Sigmoid colon (tissue), 7 donors: ENCODE results near the gene GREB1. TPM values are rescaled to one million over a fixed set of nuclear protein-coding genes. Genes with fewer than 3 reads are reported as not detected.

Source experiments
- DNase-seq: peaks from one replicate; pipeline ENCODE4 v3.0.0-alpha.2; 2019
- H3K27ac ChIP-seq, 4 donors: fragments of 200-600 bp; sonication (generic); one replicate each; pipeline ENCODE4 v1.5.1; 2016 to 2019; ENCODE audit warnings: mild to moderate bottlenecking in 1 of 4
- H3K27me3 ChIP-seq, 3 donors: fragments of 200-600 bp; sonication (generic); one replicate each; pipeline ENCODE4 v1.5.1; 2019; ENCODE audit warnings: mild to moderate bottlenecking in 1 of 3
- H3K36me3 ChIP-seq, 4 donors: fragments of 200-600 bp; sonication (generic); one replicate each; pipeline ENCODE4 v1.5.1; 2016 to 2019
- H3K4me1 ChIP-seq, 4 donors: fragments of 200-600 bp; sonication (generic); one replicate each; pipeline ENCODE4 v1.5.1; 2017 to 2019
- H3K4me3 ChIP-seq, 4 donors: fragments of 200-600 bp; sonication (generic); one replicate each; pipeline ENCODE4 v1.5.1; 2017 to 2019; ENCODE audit warnings: mild to moderate bottlenecking in 2 of 4, moderate library complexity in 1 of 4
- H3K9me3 ChIP-seq, 4 donors: fragments of 200-600 bp in 3 of 4; sonication (generic) in 3 of 4; one replicate each; pipeline versions ENCODE4 v1.5.1 to v1.6.1; 2013 to 2019
- CTCF ChIP-seq, 4 experiments: fragments of 450-650 bp in 3 of 4; fragments of 200-600 bp in 1 of 4; IDR thresholded peaks; one replicate each; pipeline ENCODE4 v1.5.1; 2016 to 2019; ENCODE audit warnings: antibody characterized with exemption in 4 of 4, mild to moderate bottlenecking in 3 of 4, moderate library complexity in 2 of 4
- EP300 ChIP-seq, 4 donors: sonication (generic); formaldehyde crosslinking; IDR thresholded peaks; one replicate each; pipeline ENCODE4 v1.6.1; 2017; ENCODE audit warnings: antibody characterized with exemption in 4 of 4
- POLR2A ChIP-seq, 2 donors: fragments of 450-650 bp; IDR thresholded peaks; one replicate each; pipeline ENCODE4 v1.6.1; 2016; ENCODE audit warnings: antibody characterized with exemption in 2 of 2, mild to moderate bottlenecking in 2 of 2, moderate library complexity in 2 of 2
- POLR2AphosphoS5 ChIP-seq, 4 donors: sonication (generic); formaldehyde crosslinking; IDR thresholded peaks; one replicate each; pipeline ENCODE4 v1.6.1; 2017; ENCODE audit warnings: antibody characterized with exemption in 4 of 4
- WGBS, 2 donors: extraction: QIAGEN DNeasy Blood & Tissue Kit; methylation state at CpG; one replicate each; pipeline ENCODE4 v1.1.7; 2013; 5-methylcytosine and 5-hydroxymethylcytosine counted together
- intact Hi-C: fragments of 100-400 bp; cut with DNase I; formaldehyde crosslinking; loops from one replicate; pipeline ENCODE4 v1.15.1; 2023
- polyA plus RNA-seq, 3 donors: library from polyadenylated mRNA; stranded (reverse); fragments of 200-250 nt; gene quantifications; one replicate each; pipeline ENCODE4 v1.2.3, GENCODE V29; 2013
- total RNA-seq, 4 donors: library from RNA; depleted of rRNA; stranded (reverse); fragments of >200 nt; gene quantifications; one replicate each; pipeline ENCODE4 v1.1.0, GENCODE V29; 2016
- donor health status: healthy with polysubstance abuse.
- donor health status: Bipolar disorder and iron deficiency.
- donor health status: healthy.

The GREB1 gene
- total and polyA plus RNA-seq, 7 donors: 0.28 to 2.5 (median 1.1) TPM; not detected in 1

- Histone ChIP-seq H3K4me3 (no peak overlapping the region), H3K36me3 (no peaks in the 10 kb centered on the region), H3K27me3 (no peaks in the 10 kb centered on the region), H3K9me3 (no peaks in the 10 kb centered on the region), H3K27ac (peak overlapping the region in 2 of 4 donors; percentile 38 to 57), H3K4me1 (peaks cover 0 to 18% (median 0%) of the 10 kb centered on the region in 4 donors)
- intact Hi-C loops: no loop called here
- WGBS, 2 donors: 87 to 90% methylated on average over 10 of the region's 10 CpGs
- DNase-seq: peak; percentile 62
- TF ChIP-seq POLR2AphosphoS5 (IDR thresholded peaks at IDR 0.05) (peak in 1 of 4 donors; percentile 12), EP300 (IDR thresholded peaks at IDR 0.05) (no peak), POLR2A (IDR thresholded peaks at IDR 0.05) (no peak), CTCF (IDR thresholded peaks at IDR 0.05) (no peak)
Observed at GRCh38 chr2:11573418-11574175, 39.8 kb downstream of the GREB1 start.

GRCh38 chr2:11574176-11575046, 40.6 kb downstream of the GREB1 start:
- Histone ChIP-seq H3K4me1 (peaks cover 0 to 18% (median 0%) of the 10 kb centered on the region in 4 donors), H3K4me3 (no peak overlapping the region), H3K27ac (peak overlapping the region in 2 of 4 donors; percentile 38 to 57), H3K9me3 (no peaks in the 10 kb centered on the region), H3K36me3 (no peaks in the 10 kb centered on the region), H3K27me3 (no peaks in the 10 kb centered on the region)
- WGBS, 2 donors: 88 to 91% methylated on average over 12 of the region's 12 CpGs
- TF ChIP-seq CTCF (IDR thresholded peaks at IDR 0.05) (no peak), POLR2AphosphoS5 (IDR thresholded peaks at IDR 0.05) (no peak), POLR2A (IDR thresholded peaks at IDR 0.05) (no peak), EP300 (IDR thresholded peaks at IDR 0.05) (no peak)
- intact Hi-C loops: no loop called here
- peak; percentile 60 for DNase-seq

- Histone ChIP-seq H3K36me3 (no peaks in the 10 kb centered on the region), H3K4me1 (peaks cover 0 to 18% (median 0%) of the 10 kb centered on the region in 4 donors), H3K27ac (no peak overlapping the region), H3K4me3 (no peak overlapping the region), H3K27me3 (no peaks in the 10 kb centered on the region), H3K9me3 (no peaks in the 10 kb centered on the region)
- 94 to 95% methylated on average over 10 of the region's 10 CpGs for WGBS, 2 donors
- TF ChIP-seq EP300 (IDR thresholded peaks at IDR 0.05) (no peak), POLR2A (IDR thresholded peaks at IDR 0.05) (no peak), POLR2AphosphoS5 (IDR thresholded peaks at IDR 0.05) (no peak), CTCF (IDR thresholded peaks at IDR 0.05) (no peak)
- intact Hi-C loops: no loop called here
- no peak for DNase-seq
Observed at GRCh38 chr2:11576398-11576797, 42.6 kb downstream of the GREB1 start.

GRCh38 chr2:11577101-11577883, 43.4 kb downstream of the GREB1 start:
- H3K27ac ChIP-seq: no peak overlapping the region
- H3K4me1 ChIP-seq: peaks cover 0 to 18% (median 0%) of the 10 kb centered on the region in 4 donors
- H3K36me3 ChIP-seq: no peaks in the 10 kb centered on the region
- no peak overlapping the region for H3K4me3 ChIP-seq
- no peaks in the 10 kb centered on the region for H3K27me3 ChIP-seq
- intact Hi-C loops: no loop called here
- peak; percentile 54 for DNase-seq
- no peak for TF ChIP-seq POLR2A (IDR thresholded peaks at IDR 0.05)
- no peak for TF ChIP-seq CTCF (IDR thresholded peaks at IDR 0.05)
- no peak for TF ChIP-seq EP300 (IDR thresholded peaks at IDR 0.05)
- no peak for TF ChIP-seq POLR2AphosphoS5 (IDR thresholded peaks at IDR 0.05)
- no peaks in the 10 kb centered on the region for H3K9me3 ChIP-seq
- 79 to 88% methylated on average over 14 of the region's 14 CpGs for WGBS, 2 donors
